Activated naive CD4-positive, alpha-beta T cell treated with anti-CD3 and anti-CD28 coated beads, Interleukin-2, amount 50 U/mL, for 72 hours (primary cell): ENCODE measurements around the gene RASGEF1C. TPM values are rescaled to one million over a fixed set of nuclear protein-coding genes. Genes with fewer than 3 reads are reported as not detected.
A peak's percentile ranks its signal among the peaks of the same experiment; 100 is the strongest.
"Not testable (repeated sequence)": the region's sequence is repeated elsewhere in the genome, so short reads cannot be mapped to it uniquely, and the experiment has no call there.

ENCODE experiments used
- ATAC-seq, 2 donors: fragments of 150-1000 bp; cut with Tn5 transposase; 2 replicates each; pipeline ENCODE4 v1.10.0; 2021; ENCODE audit warnings: mild to moderate bottlenecking in 2 of 2, moderate library complexity in 2 of 2
- DNase-seq, 2 donors: peaks; one replicate each; pipeline ENCODE4 v3.0.0; 2021 to 2022; ENCODE audit warnings: low spot score in 2 of 2
- H3K27ac Mint-ChIP-seq, 2 donors: one replicate each; pipeline ENCODE4 v1.8.0; 2022; ENCODE audit warnings: mild to moderate bottlenecking in 2 of 2, mixed read lengths in 2 of 2
- H3K36me3 Mint-ChIP-seq, 2 donors: one replicate each; pipeline ENCODE4 v1.8.0; 2022; ENCODE audit warnings: mixed read lengths in 2 of 2
- H3K9me3 Mint-ChIP-seq, 2 donors: one replicate each; pipeline ENCODE4 v1.8.0; 2022; ENCODE audit warnings: mixed read lengths in 2 of 2
- total RNA-seq, 2 donors: library from RNA; stranded (reverse); gene quantifications; one replicate each; pipeline ENCODE4 v1.2.3, GENCODE V29; 2022

RASGEF1C gene
- total RNA-seq, 2 donors from 2014 or later = not detected

GRCh38 chr5:180214870-180215770, 6.1 kb upstream of the RASGEF1C start:
- DNase-seq (no peak), ATAC-seq (no peak)
- Mint-ChIP-seq H3K36me3 (peaks cover 12 to 40% of the 10 kb centered on the region in 2 donors), H3K27ac (no peak overlapping the region), H3K9me3 (peaks cover 26 to 35% of the 10 kb centered on the region in 2 donors)

GRCh38 chr5:180213657-180214207, 4.7 kb upstream of the RASGEF1C start:
- no peak overlapping the region for H3K27ac Mint-ChIP-seq
- peaks cover 15 to 25% of the 10 kb centered on the region in 2 donors for H3K9me3 Mint-ChIP-seq
- no peak for ATAC-seq

GRCh38 chr5:180213256-180213600, 4.2 kb upstream of the RASGEF1C start:
- Mint-ChIP-seq H3K36me3 (peaks cover 8 to 23% of the 10 kb centered on the region in 2 donors), H3K27ac (no peak overlapping the region), H3K9me3 (peaks cover 10 to 20% of the 10 kb centered on the region in 2 donors)
- ATAC-seq (no peak), DNase-seq (no peak)

More at GRCh38 chr5:180213657-180214207, 4.7 kb upstream of the RASGEF1C start:
- no peak for DNase-seq
- peaks cover 9 to 26% of the 10 kb centered on the region in 2 donors for H3K36me3 Mint-ChIP-seq

- H3K9me3 Mint-ChIP-seq = peaks cover 6 to 16% of the 10 kb centered on the region in 2 donors
- DNase-seq (no peak), ATAC-seq (no peak)
- no peak overlapping the region for H3K27ac Mint-ChIP-seq
- H3K36me3 Mint-ChIP-seq = peaks cover 5 to 20% of the 10 kb centered on the region in 2 donors
Measured at GRCh38 chr5:180212363-180213255, 3.6 kb upstream of the RASGEF1C start.

- Mint-ChIP-seq H3K36me3 (peaks cover 5 to 18% of the 10 kb centered on the region in 2 donors), H3K27ac (no peak overlapping the region), H3K9me3 (peaks cover 6 to 16% of the 10 kb centered on the region in 2 donors)
- DNase-seq = no peak
- ATAC-seq = no peak
Measured at GRCh38 chr5:180211761-180212035, 2.7 kb upstream of the RASGEF1C start.

GRCh38 chr5:180210961-180211760, 2.1 kb upstream of the RASGEF1C start:
- DNase-seq (no peak), ATAC-seq (no peak)
- Mint-ChIP-seq H3K9me3 (peaks cover 6 to 16% of the 10 kb centered on the region in 2 donors), H3K36me3 (peaks cover 5 to 15% of the 10 kb centered on the region in 2 donors), H3K27ac (no peak overlapping the region)

- not testable (repeated sequence) for H3K27ac Mint-ChIP-seq, DNase-seq, H3K36me3 Mint-ChIP-seq, ATAC-seq
- H3K9me3 Mint-ChIP-seq = peaks cover 0 to 10% of the 10 kb centered on the region in 2 donors
Measured at GRCh38 chr5:180210077-180210476, 1.1 kb upstream of the RASGEF1C start.

DNA sequence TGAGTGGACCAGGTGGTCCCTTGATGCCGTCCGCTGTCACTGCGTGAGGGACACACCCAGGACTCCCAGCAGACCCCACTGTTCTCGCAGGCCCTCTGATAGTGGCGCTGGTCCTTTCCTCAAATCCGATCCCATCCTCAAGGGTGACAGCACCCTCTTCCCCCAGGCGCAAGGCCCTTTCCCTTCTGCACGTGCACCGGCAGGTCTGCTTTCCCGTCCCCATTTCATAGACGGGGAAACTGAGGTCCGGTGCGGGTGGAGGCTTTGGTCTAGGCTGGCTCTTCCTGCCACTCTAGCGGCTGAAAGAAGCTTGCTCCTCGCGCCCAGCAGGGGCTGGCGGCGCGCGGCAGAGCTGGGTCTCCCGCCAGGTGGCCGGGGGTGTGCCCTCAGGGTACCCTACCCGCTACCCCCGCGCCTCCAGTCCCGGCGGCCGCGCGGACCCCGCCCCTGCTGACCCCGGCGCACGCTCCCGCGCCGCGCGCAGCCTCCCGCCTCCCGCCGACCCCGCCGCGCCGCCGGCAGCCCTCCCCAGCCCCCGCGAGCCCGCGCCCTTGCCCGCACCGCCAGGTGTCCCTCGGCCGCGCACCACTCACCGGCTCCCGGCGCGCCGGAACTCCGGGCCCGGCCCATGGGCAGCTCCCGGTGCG, 453 bp downstream of the RASGEF1C start:
- Mint-ChIP-seq H3K27ac (no peak overlapping the region), H3K9me3 (peaks cover 0 to 4% of the 10 kb centered on the region in 2 donors), H3K36me3 (peaks cover 2 to 5% of the 10 kb centered on the region in 2 donors)
- peak; percentile 23 to 59 for ATAC-seq
- no peak for DNase-seq

DNA sequence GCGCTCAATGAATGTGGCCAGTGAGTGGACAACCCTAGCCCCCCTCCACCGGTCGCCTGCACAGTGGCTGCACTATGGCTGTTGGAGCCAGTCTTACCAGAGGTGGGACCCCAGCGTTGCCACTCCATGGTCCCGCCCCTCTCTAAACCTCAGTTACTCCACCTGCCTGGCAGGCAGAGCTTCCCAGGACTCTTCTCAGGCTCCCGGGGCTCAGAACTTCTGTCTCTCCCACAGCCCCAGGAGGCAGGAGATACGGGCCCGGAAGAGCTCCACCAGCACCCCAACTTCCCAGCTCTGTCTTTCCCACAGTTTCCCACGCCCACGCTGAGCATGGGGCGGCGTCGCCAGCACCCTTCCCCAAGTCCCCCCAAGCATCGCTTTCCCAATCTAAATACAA, 975 bp downstream of the RASGEF1C start:
- ATAC-seq = no peak
- DNase-seq = no peak
- Mint-ChIP-seq H3K9me3 (no peaks in the 10 kb centered on the region), H3K27ac (no peak overlapping the region), H3K36me3 (peaks cover 0 to 5% of the 10 kb centered on the region in 2 donors)

DNA sequence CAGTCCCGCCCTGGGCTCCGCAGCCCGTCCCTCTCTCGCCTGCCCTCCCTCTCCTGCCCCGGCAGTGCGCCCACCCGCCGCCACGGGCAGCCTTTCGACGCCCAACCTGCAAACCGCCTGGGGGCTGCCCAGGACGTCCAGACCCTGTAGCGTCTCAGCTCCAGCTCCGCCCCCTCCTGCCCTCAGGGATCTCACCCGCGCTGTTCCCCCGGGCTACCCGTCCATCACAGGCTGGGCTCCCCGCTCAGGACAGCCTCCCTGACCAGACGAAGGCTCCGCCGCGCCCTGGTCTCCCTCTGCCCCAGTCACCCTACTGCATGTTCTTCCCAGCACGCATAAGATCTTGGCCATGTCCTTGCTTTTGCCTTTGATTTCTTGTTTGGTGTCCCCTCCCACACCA, 1.4 kb downstream of the RASGEF1C start:
- ATAC-seq = no peak
- Mint-ChIP-seq H3K9me3 (no peaks in the 10 kb centered on the region), H3K36me3 (peaks cover 0 to 5% of the 10 kb centered on the region in 2 donors)

GRCh38 chr5:180206993-180207392, 2.0 kb downstream of the RASGEF1C start:
- no peak for DNase-seq
- Mint-ChIP-seq H3K9me3 (no peaks in the 10 kb centered on the region), H3K36me3 (peaks cover 0 to 5% of the 10 kb centered on the region in 2 donors), H3K27ac (no peak overlapping the region)
- ATAC-seq = no peak

More for the DNA sequence above, 1.4 kb downstream of the RASGEF1C start:
- no peak overlapping the region for H3K27ac Mint-ChIP-seq
- no peak for DNase-seq

- Mint-ChIP-seq H3K36me3 (peaks cover 0 to 5% of the 10 kb centered on the region in 2 donors), H3K9me3 (no peaks in the 10 kb centered on the region), H3K27ac (no peak overlapping the region)
- ATAC-seq (no peak), DNase-seq (no peak)
Measured at GRCh38 chr5:180205916-180206315, 3.1 kb downstream of the RASGEF1C start.

DNA sequence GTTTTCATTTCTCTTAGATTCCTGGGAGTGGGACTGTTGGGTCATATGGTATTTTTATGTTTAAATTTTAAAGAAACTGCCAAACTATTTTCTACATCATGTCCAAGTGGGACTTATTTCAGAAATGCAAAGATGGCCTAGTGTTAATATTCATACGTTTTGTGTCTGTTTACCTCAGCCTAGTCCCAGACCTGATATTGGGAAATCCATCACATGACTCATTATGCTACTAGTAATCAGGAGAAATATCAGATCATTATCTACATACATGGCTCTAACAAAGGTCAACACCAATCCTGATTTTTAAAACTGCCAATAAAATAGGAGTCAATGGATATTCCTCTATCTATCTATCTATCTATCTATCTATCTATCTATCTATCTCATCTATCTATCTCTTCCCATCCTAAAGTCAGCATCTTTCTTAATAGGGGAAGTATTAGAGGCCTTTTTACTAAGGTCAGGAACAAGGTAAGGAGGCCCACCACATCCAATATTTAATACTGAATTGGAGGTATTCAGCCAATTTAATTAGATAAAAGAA, 4.7 kb downstream of the RASGEF1C start:
- no peak for DNase-seq
- H3K36me3 Mint-ChIP-seq = peaks cover 0 to 5% of the 10 kb centered on the region in 2 donors
- no peaks in the 10 kb centered on the region for H3K9me3 Mint-ChIP-seq
- H3K27ac Mint-ChIP-seq = no peak overlapping the region
- no peak for ATAC-seq

DNA sequence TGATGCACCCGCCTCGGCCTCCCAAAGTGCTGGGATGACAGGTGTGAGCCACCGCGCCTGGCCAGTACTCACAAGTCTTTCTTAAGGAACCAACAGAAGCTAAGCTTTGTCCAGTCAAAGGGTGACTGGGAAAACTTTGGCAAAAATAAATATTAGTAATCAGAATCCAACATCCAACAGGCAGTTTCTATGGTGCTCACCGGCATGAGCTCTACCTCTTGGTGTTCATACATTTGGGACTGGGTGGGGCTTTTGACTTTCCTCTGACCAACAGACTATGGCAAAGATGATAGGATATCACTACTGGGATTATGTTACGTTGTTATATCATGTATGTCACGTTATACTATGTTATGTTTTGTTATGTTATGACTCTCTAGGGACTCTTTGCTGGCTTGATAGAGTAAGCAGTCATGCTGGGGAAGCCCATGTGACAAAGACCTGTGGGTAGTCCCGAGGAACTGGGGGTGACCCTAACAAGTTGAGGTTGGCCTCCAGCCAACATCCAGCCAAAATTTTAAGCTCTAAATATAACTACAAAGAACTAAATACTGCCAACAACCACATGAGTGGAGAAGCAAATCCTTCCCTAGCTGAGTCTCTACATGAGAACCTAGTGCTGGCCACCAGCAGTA, 6.0 kb downstream of the RASGEF1C start:
- Mint-ChIP-seq H3K9me3 (no peaks in the 10 kb centered on the region), H3K36me3 (peaks cover 0 to under 1% of the 10 kb centered on the region in 2 donors), H3K27ac (no peak overlapping the region)
- ATAC-seq (peak; percentile 32 to 60), DNase-seq (no peak)
